Ovary (tissue), 3 donors: Measurements from ENCODE around the gene ZP3.
"Not testable (repeated sequence)": the region's sequence is repeated elsewhere in the genome, so short reads cannot be mapped to it uniquely, and the experiment has no call there.

Experiments
- POLR2A ChIP-seq: fragments of 450-650 bp; IDR thresholded peaks from one replicate; pipeline ENCODE4 v1.6.1; 2017; ENCODE audit warnings: antibody characterized with exemption, mild to moderate bottlenecking, moderate library complexity
- TF ChIP-seq, protein P1 (sequence below), 3 donors: fragments of 450-650 bp in 2 of 3; fragments of 200-600 bp in 1 of 3; IDR thresholded peaks; one replicate each; pipeline versions ENCODE4 v1.5.1 to v1.8.0; 2016 to 2022; ENCODE audit warnings: antibody characterized with exemption in 3 of 3, mild to moderate bottlenecking in 1 of 3
- donor health status: DM: no; HTN: no; CAD: no.

- TF ChIP-seq, protein P1, sequence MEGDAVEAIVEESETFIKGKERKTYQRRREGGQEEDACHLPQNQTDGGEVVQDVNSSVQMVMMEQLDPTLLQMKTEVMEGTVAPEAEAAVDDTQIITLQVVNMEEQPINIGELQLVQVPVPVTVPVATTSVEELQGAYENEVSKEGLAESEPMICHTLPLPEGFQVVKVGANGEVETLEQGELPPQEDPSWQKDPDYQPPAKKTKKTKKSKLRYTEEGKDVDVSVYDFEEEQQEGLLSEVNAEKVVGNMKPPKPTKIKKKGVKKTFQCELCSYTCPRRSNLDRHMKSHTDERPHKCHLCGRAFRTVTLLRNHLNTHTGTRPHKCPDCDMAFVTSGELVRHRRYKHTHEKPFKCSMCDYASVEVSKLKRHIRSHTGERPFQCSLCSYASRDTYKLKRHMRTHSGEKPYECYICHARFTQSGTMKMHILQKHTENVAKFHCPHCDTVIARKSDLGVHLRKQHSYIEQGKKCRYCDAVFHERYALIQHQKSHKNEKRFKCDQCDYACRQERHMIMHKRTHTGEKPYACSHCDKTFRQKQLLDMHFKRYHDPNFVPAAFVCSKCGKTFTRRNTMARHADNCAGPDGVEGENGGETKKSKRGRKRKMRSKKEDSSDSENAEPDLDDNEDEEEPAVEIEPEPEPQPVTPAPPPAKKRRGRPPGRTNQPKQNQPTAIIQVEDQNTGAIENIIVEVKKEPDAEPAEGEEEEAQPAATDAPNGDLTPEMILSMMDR (IDR thresholded peaks at IDR 0.05) = not testable (repeated sequence)
- not testable (repeated sequence) for TF ChIP-seq POLR2A
These were observed 40.2 kb downstream of the ZP3 start for GRCh38 chr7:76464959-76465358.
